ENCODE measurements around the gene NDUFS3. TPM values are rescaled to one million over a fixed set of nuclear protein-coding genes. Genes with fewer than 3 reads are reported as not detected.

The NDUFS3 gene
- total and polyA plus RNA-seq, 2 of the 13 experiments (the other 11 are each of a cell fraction or from before 2014, with no cell fraction given) = 151 to 184 TPM

DNA sequence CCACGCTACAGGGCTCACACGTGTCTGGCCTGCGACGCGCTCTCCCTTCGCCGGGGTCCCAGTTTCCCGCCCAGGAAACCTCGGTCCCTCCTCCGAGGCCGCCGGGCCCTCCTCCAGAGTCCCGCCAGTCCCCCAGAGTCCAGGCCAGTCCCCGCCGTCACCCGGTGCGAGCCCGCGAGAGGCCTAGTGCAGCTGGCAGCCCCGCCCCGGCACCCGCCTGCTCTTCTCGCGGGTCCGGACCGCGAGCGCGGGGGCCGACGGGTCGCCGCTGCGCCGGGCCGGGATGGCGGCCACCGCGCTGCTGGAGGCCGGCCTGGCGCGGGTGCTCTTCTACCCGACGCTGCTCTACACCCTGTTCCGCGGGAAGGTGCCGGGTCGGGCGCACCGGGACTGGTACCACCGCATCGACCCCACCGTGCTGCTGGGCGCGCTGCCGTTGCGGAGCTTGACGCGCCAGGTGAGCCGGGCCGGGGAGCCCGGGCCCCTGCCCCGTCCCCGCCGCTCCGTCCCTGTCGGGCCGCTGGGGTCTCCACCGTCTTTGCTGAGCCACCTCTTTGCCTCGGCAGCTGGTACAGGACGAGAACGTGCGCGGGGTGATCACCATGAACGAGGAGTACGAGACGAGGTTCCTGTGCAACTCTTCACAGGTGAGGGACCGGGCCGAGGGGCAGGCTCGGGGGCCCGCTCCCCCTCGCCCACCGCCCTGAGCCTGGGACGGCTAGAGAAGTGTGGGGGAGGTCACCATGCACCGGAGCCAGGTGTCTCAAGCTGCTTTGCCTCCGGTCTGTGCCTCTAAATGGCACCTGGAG lies 13.3 kb upstream of the NDUFS3 start, which contains the start of gene PTPMT1 (continued):
- 0 out of 2 replicates have a peak, but pooled peaks have one; percentile 37 for TF ChIP-seq HIVEP1 (CRISPR knock-in tag; IDR thresholded peaks at IDR 0.05)
- TF ChIP-seq, protein P1, sequence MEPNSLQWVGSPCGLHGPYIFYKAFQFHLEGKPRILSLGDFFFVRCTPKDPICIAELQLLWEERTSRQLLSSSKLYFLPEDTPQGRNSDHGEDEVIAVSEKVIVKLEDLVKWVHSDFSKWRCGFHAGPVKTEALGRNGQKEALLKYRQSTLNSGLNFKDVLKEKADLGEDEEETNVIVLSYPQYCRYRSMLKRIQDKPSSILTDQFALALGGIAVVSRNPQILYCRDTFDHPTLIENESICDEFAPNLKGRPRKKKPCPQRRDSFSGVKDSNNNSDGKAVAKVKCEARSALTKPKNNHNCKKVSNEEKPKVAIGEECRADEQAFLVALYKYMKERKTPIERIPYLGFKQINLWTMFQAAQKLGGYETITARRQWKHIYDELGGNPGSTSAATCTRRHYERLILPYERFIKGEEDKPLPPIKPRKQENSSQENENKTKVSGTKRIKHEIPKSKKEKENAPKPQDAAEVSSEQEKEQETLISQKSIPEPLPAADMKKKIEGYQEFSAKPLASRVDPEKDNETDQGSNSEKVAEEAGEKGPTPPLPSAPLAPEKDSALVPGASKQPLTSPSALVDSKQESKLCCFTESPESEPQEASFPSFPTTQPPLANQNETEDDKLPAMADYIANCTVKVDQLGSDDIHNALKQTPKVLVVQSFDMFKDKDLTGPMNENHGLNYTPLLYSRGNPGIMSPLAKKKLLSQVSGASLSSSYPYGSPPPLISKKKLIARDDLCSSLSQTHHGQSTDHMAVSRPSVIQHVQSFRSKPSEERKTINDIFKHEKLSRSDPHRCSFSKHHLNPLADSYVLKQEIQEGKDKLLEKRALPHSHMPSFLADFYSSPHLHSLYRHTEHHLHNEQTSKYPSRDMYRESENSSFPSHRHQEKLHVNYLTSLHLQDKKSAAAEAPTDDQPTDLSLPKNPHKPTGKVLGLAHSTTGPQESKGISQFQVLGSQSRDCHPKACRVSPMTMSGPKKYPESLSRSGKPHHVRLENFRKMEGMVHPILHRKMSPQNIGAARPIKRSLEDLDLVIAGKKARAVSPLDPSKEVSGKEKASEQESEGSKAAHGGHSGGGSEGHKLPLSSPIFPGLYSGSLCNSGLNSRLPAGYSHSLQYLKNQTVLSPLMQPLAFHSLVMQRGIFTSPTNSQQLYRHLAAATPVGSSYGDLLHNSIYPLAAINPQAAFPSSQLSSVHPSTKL (CRISPR knock-in tag; IDR thresholded peaks at IDR 0.05) = no peak
- no peak for TF ChIP-seq ZSCAN22 (CRISPR knock-in tag; IDR thresholded peaks at IDR 0.05)
- TF ChIP-seq ZNF207 (IDR thresholded peaks at IDR 0.05; ENCODE audit: borderline replicate concordance) = no peak
- no peak for TF ChIP-seq MTF1 (CRISPR knock-in tag; IDR thresholded peaks at IDR 0.05)
- TF ChIP-seq MZF1 (CRISPR knock-in tag; IDR thresholded peaks at IDR 0.05; ENCODE audit: borderline replicate concordance) = no peak
- TF ChIP-seq PAF1 (CRISPR knock-in tag; IDR thresholded peaks at IDR 0.05) = no peak
- TF ChIP-seq KLF16 (CRISPR knock-in tag; IDR thresholded peaks at IDR 0.05) = no peak; a peak in 1 of 4 replicates
- no peak for TF ChIP-seq ZNF331 (CRISPR knock-in tag; IDR thresholded peaks at IDR 0.05)
- TF ChIP-seq, protein P2, sequence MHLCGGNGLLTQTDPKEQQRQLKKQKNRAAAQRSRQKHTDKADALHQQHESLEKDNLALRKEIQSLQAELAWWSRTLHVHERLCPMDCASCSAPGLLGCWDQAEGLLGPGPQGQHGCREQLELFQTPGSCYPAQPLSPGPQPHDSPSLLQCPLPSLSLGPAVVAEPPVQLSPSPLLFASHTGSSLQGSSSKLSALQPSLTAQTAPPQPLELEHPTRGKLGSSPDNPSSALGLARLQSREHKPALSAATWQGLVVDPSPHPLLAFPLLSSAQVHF (CRISPR knock-in tag; IDR thresholded peaks at IDR 0.05) = 0 out of 2 replicates have a peak, but pooled peaks have one; percentile 23
- 0 out of 2 replicates have a peak, but pooled peaks have one; percentile 64 for TF ChIP-seq ZNF879 (CRISPR knock-in tag; IDR thresholded peaks at IDR 0.05)
- peak; percentile 84 for TF ChIP-seq ASH2L (IDR thresholded peaks at IDR 0.05; ENCODE audit: insufficient read length, low read depth, low read length)
- peak; percentile 89; the same call in 1 of the 2 replicates for TF ChIP-seq ZMAT3 (CRISPR knock-in tag; conservative IDR thresholded peaks at IDR 0.05)
- TF ChIP-seq ZNF431 (CRISPR knock-in tag; IDR thresholded peaks at IDR 0.05; ENCODE audit: borderline replicate concordance, low read depth) = 0 out of 2 replicates have a peak, but pooled peaks have one; percentile 26
- peak; percentile 98 for TF ChIP-seq ZFY (CRISPR knock-in tag; IDR thresholded peaks at IDR 0.05)
- no peak for TF ChIP-seq ZNF10 (CRISPR knock-in tag; IDR thresholded peaks at IDR 0.05; ENCODE audit: borderline replicate concordance, low read depth)
- TF ChIP-seq, protein P3, sequence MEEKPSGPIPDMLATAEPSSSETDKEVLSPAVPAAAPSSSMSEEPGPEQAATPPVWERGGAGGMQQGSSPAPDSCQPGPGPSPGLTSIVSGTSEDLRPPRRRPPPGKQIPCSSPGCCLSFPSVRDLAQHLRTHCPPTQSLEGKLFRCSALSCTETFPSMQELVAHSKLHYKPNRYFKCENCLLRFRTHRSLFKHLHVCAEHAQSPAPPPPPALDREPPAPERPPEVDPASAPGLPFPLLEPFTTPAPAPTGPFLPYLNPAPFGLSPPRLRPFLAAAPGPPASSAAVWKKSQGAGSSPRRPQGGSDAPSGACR (CRISPR knock-in tag; IDR thresholded peaks at IDR 0.05) = peak; percentile 62; the same call in 1 of the 2 replicates
- TF ChIP-seq MAZ (IDR thresholded peaks at IDR 0.05; ENCODE audit: borderline replicate concordance, low read depth, low read length) = peak; percentile 67; the same call in 1 of the 2 replicates
- TF ChIP-seq MAZ (CRISPR knock-in tag; IDR thresholded peaks at IDR 0.05; ENCODE audit: low read depth) = peak; percentile 80
- no peak for TF ChIP-seq ZNF547 (CRISPR knock-in tag; IDR thresholded peaks at IDR 0.05)
- TF ChIP-seq ISL2 (CRISPR knock-in tag; IDR thresholded peaks at IDR 0.05) = peak; percentile 47; the same call in 1 of the 2 replicates
- no peak for TF ChIP-seq ZNF790 (CRISPR knock-in tag; IDR thresholded peaks at IDR 0.05; ENCODE audit: borderline replicate concordance)
- TF ChIP-seq SNAPC2 (CRISPR knock-in tag; IDR thresholded peaks at IDR 0.05) = 0 out of 2 replicates have a peak, but pooled peaks have one; percentile 55
- no peak for TF ChIP-seq ZZZ3 (CRISPR knock-in tag; IDR thresholded peaks at IDR 0.05; ENCODE audit: borderline replicate concordance)
- no peak for TF ChIP-seq ZKSCAN1 (IDR thresholded peaks at IDR 0.05; ENCODE audit: low read length)
- no peak for TF ChIP-seq ZNF256 (CRISPR knock-in tag; conservative IDR thresholded peaks at IDR 0.05)

Data from HepG2 (cell line).